K562 (cell line): ENCODE results near the gene IFNA21. TPM values are rescaled to one million over a fixed set of nuclear protein-coding genes. Genes with fewer than 3 reads are reported as not detected.

Source experiments
- BRCA1 ChIP-seq, 2 experiments: fragments of 450-650 bp in 1 of 2; sonication (generic) in 1 of 2; formaldehyde crosslinking in 1 of 2; IDR thresholded peaks; 2 replicates each; pipeline versions ENCODE4 v1.5.0 to v1.6.1; 2017 to 2020; ENCODE audit warnings: mild to moderate bottlenecking in 1 of 2, missing genetic modification reagents in 1 of 2
- CEBPB ChIP-seq: fragments of 450-650 bp; IDR thresholded peaks from 2 replicates; pipeline ENCODE4 v1.6.1; 2016; ENCODE audit warnings: missing genetic modification characterization, missing compliant biosample characterization
- CREBBP ChIP-seq: IDR thresholded peaks from one replicate; pipeline ENCODE4 v1.6.1; 2012; ENCODE audit warnings: low read depth, mild to moderate bottlenecking, control low read depth, inconsistent platforms, low read length
- DPF2 ChIP-seq: fragments of 450-650 bp; IDR thresholded peaks from 2 replicates; pipeline ENCODE4 v1.6.1; 2016
- E2F4 ChIP-seq: sonication (generic); formaldehyde crosslinking; IDR thresholded peaks from 2 replicates; pipeline ENCODE4 v1.8.0; 2022; ENCODE audit warnings: mild to moderate bottlenecking, low read depth, missing genetic modification reagents
- FOXJ2 ChIP-seq: fragments of 200-800 bp; sonication (Bioruptor generic); IDR thresholded peaks from 2 replicates; pipeline ENCODE4 v1.6.1; 2016; ENCODE audit warnings: missing genetic modification characterization, missing compliant biosample characterization
- MYC ChIP-seq, 2 experiments: fragments of 250-450 bp in 1 of 2; sonication (Bioruptor Pico) in 1 of 2; IDR thresholded peaks; 2 replicates each; pipeline versions ENCODE4 v1.5.1 to v1.6.1; 2012 to 2021; ENCODE audit warnings: low read depth in 2 of 2, borderline replicate concordance in 1 of 2, improper control_type of control experiment in 1 of 2, low read length in 1 of 2, mild to moderate bottlenecking in 1 of 2, moderate library complexity in 1 of 2
- REST ChIP-seq, 2 experiments: fragments of 450-650 bp; formaldehyde crosslinking in 1 of 2; IDR thresholded peaks; 2 replicates each; pipeline versions ENCODE4 v1.4.0 to v1.6.1; 2014 to 2020; ENCODE audit warnings: mild to moderate bottlenecking in 2 of 2, borderline replicate concordance in 1 of 2, low read depth in 1 of 2
- SIX5 ChIP-seq, 2 experiments: IDR thresholded peaks; 2 replicates each; pipeline ENCODE4 v1.6.1; 2011; ENCODE audit warnings: low read length in 2 of 2, borderline replicate concordance in 1 of 2, low read depth in 1 of 2, mild to moderate bottlenecking in 1 of 2, moderate library complexity in 1 of 2; ENCODE audit not compliant: insufficient read depth in 1 of 2
- SNRNP70 ChIP-seq: fragments of 200-400 bp; formaldehyde crosslinking; optimal IDR thresholded peaks from 2 replicates; pipeline ENCODE3; 2017; ENCODE audit warnings: low read depth, low read length
- XRCC4 ChIP-seq: IDR thresholded peaks from one replicate; pipeline ENCODE4 v1.6.1; 2011; ENCODE audit not compliant: insufficient read depth, insufficient read length; ENCODE audit errors: extremely low read depth
- ZNF12 ChIP-seq: sonication (generic); formaldehyde crosslinking; IDR thresholded peaks from 2 replicates; pipeline ENCODE4 v1.4.0; 2020; ENCODE audit warnings: mild to moderate bottlenecking, missing genetic modification reagents
- ZNF707 ChIP-seq: fragments of 250-450 bp; sonication (Bioruptor Pico); conservative IDR thresholded peaks from 2 replicates; pipeline ENCODE4 v1.8.0; 2022; ENCODE audit warnings: inconsistent platforms, mild to moderate bottlenecking, moderate library complexity
- polyA plus RNA-seq, 8 experiments: library from polyadenylated mRNA; depleted of rRNA in 4 of 8; stranded (reverse) in 5 of 8; unstranded in 3 of 8; fragments of >200 nt; fragmentation: Nextera tagmentation in 2 of 8; fragmentation: Illumina TruSeq in 1 of 8; extraction: Ambion mirVana in 2 of 8; extraction: Trizol in 1 of 8; gene quantifications; 2 replicates each; pipeline versions ENCODE4 v1.2.1 to v1.2.3, GENCODE V29; 2011 to 2014; ENCODE audit warnings: inconsistent platforms in 1 of 8, missing spikeins in 1 of 8
- total RNA-seq, 7 experiments: library from RNA; depleted of rRNA in 6 of 7; stranded (reverse); fragments of >200 nt in 6 of 7; fragmentation: Illumina TruSeq in 2 of 7; extraction: Trizol in 2 of 7; gene quantifications; 2 replicates each; pipeline versions ENCODE4 v1.2.1 to v1.2.3, GENCODE V29; 2011 to 2021; ENCODE audit warnings: low replicate concordance in 1 of 7

Gene IFNA21
- total and polyA plus RNA-seq, 9 of the 15 experiments (the other 6 are each of a cell fraction or from before 2014, with no cell fraction given) = not detected

- no peak for TF ChIP-seq REST (IDR thresholded peaks at IDR 0.05; ENCODE audit: borderline replicate concordance)
- TF ChIP-seq REST (CRISPR knock-in tag; IDR thresholded peaks at IDR 0.05; ENCODE audit: low read depth) = no peak
- TF ChIP-seq SNRNP70 = no peak
- no peak for TF ChIP-seq XRCC4
- no peak for TF ChIP-seq ZNF707
- TF ChIP-seq ZNF12 (CRISPR knock-in tag) = no peak
- no peak for TF ChIP-seq BRCA1 (IDR thresholded peaks at IDR 0.05)
- no peak for TF ChIP-seq BRCA1 (CRISPR knock-in tag; IDR thresholded peaks at IDR 0.05)
- no peak for TF ChIP-seq E2F4
- no peak for TF ChIP-seq FOXJ2
- TF ChIP-seq SIX5 (IDR thresholded peaks at IDR 0.05; ENCODE audit: borderline replicate concordance in 1 of 2, insufficient read depth in 1 of 2, low read depth in 1 of 2, low read length in 2 of 2) = no peak
- TF ChIP-seq MYC (IDR thresholded peaks at IDR 0.05; ENCODE audit: low read depth, low read length) = no peak
- no peak for TF ChIP-seq MYC (CRISPR knock-in tag; IDR thresholded peaks at IDR 0.05; ENCODE audit: borderline replicate concordance, low read depth)
- TF ChIP-seq DPF2 = no peak
- no peak for TF ChIP-seq CEBPB
- no peak for TF ChIP-seq CREBBP
These were observed 25.0 kb downstream of the IFNA21 start, which contains the start of gene IFNW1 (continued) for GRCh38 chr9:21141427-21141882.
